ENCODE results near the gene PTPRN2.

Gene PTPRN2

DNA sequence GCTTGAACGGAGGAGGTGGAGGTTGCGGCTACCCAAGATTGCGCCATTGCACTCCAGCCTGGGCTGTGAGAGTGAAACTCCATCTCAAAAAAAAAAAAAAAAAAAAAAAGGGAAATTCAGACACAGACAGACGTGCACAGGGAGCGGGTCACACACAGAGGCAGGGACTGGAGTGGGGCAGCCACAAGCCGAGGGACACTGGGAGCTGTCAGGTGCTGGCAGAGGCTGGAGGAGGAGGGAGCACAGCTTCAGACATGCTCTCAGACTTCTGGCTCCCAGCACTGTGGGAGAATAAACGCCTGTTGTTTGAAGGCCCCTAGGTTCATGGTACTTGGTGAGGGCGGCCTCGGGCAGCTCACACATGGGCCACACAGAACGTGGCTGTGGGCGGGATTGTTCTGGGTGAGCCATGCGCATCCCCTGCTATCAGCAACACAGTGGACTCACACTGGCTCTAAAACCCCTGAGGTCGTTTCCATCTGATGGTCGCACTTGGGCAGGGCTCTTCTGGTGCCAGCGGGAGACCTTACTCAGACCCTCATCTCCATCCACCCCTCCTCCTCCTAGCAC is 874.9 kb downstream of the PTPRN2 start:
- in situ Hi-C loops (cut with MboI; ENCODE audit: low pct_unique_long_range_greater_than_20kb, low sequenced_read_pairs, unreplicated experiment) = no loop called here
- TF ChIP-seq, protein P1, sequence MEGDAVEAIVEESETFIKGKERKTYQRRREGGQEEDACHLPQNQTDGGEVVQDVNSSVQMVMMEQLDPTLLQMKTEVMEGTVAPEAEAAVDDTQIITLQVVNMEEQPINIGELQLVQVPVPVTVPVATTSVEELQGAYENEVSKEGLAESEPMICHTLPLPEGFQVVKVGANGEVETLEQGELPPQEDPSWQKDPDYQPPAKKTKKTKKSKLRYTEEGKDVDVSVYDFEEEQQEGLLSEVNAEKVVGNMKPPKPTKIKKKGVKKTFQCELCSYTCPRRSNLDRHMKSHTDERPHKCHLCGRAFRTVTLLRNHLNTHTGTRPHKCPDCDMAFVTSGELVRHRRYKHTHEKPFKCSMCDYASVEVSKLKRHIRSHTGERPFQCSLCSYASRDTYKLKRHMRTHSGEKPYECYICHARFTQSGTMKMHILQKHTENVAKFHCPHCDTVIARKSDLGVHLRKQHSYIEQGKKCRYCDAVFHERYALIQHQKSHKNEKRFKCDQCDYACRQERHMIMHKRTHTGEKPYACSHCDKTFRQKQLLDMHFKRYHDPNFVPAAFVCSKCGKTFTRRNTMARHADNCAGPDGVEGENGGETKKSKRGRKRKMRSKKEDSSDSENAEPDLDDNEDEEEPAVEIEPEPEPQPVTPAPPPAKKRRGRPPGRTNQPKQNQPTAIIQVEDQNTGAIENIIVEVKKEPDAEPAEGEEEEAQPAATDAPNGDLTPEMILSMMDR (IDR thresholded peaks at IDR 0.05; ENCODE audit: extremely low read depth, insufficient read depth, missing control alignments) = no peak
- peak; percentile 21 for DNase-seq (ENCODE audit: low spot score)

DNA sequence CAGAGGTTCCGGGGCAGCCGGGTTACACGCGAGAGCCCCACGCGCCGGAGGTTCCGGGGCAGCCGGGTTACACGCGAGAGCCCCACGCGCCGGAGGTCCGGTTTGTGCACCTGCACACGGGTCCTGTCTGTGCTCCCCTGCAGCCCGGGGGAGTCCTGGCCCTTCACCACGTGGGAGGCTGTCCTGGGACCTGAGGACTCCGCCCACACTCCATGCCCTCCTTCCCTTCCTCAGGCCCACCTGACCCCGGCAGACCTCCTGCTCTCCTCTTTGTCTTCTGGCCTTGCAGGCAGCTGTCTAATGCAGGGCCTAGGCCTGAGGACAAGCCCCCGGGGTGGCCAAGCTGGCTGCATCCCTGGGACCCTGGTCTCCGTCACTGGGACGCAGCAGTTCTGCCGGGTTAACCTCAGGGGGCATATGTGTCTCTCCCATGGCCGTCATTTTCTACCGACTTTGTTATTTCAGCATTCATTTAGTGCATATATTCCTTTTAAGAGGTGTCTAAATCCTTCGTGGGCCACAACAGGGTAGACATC is 876.2 kb downstream of the PTPRN2 start:
- no peak for DNase-seq (ENCODE audit: low spot score)
- in situ Hi-C loops (cut with MboI; ENCODE audit: low pct_unique_long_range_greater_than_20kb, low sequenced_read_pairs, unreplicated experiment) = no loop called here
- TF ChIP-seq, protein P1 (IDR thresholded peaks at IDR 0.05; ENCODE audit: extremely low read depth, insufficient read depth, missing control alignments) = no peak

DNA sequence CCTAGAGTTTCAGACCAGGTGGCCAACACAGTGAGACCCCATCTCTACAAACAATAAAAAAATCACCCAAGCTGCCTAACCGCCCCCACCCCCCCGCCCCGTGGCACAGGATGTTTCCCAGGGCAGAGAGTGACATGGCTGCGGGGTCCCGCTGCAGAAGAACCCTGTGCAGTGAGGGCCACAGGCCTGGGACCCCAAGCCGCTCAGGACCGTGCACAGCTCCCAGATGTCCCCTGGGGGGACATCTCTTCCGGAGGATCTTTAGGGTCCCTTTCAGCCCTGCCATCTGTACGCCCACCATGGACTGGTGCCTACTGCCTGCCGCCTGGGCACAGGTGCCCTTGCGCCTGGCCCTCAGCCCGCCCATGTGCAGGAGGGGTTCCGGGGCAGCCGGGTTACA is 877.2 kb downstream of the PTPRN2 start:
- in situ Hi-C loops (cut with MboI; ENCODE audit: low pct_unique_long_range_greater_than_20kb, low sequenced_read_pairs, unreplicated experiment) = no loop called here
- TF ChIP-seq, protein P1 (IDR thresholded peaks at IDR 0.05; ENCODE audit: extremely low read depth, insufficient read depth, missing control alignments) = no peak
- no peak for DNase-seq (ENCODE audit: low spot score)

DNA sequence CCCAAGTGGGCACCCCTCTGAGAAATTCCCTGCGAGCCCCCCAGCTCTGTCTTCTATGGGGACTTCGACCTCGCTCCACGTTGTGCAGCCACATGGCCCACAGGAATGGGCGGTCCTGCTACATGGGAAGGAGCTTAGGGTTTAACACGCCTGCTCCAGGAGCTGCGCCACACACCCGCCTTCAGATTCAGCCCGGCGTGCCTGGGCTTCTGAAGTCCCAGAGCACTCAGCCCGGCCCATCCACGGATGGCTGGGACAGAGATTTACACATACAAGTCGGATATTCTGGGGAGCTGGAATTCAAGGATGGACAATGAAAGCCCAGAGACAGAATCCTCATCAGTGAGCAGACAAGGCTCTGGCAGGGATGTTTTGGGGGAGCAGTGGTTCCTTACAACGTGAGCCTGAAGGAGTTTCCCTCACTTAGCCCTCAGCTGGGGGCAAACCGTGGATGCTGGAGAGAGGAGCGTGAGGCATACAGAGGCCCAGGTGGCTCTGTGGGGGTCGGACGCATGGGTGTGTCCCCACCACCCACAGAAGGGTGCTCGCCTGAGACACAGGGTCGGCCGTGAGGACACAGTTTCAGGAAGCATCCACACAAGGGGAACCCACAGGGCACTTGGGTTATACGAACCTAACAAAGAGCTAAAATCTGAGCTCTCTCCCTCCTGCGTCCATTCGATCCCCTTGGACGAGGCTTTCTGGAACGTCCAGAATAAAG is 877.9 kb downstream of the PTPRN2 start:
- DNase-seq (ENCODE audit: low spot score) = no peak
- TF ChIP-seq, protein P1 (IDR thresholded peaks at IDR 0.05; ENCODE audit: extremely low read depth, insufficient read depth, missing control alignments) = no peak
- in situ Hi-C loops (cut with MboI; ENCODE audit: low pct_unique_long_range_greater_than_20kb, low sequenced_read_pairs, unreplicated experiment) = no loop called here

DNA sequence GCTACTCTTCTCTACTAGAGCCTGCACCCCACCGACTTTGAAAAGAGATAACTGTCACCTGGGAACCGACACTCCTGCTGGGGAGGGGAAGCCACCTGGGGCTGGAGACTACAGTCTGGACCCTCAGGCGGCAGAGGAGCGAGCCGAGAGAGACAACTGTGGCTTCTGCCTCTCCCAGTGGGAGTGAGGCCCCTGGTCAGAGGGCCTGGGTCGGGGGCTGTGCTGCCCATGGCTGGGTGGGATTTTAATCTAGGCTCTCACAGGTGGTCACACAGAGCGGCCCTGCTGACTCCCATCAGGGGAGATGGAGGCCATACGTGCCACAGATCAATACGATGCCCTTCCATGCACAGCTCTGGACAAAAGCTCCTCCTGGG is 878.7 kb downstream of the PTPRN2 start:
- in situ Hi-C loops (cut with MboI; ENCODE audit: low pct_unique_long_range_greater_than_20kb, low sequenced_read_pairs, unreplicated experiment) = no loop called here
- no peak for DNase-seq (ENCODE audit: low spot score)
- TF ChIP-seq, protein P1 (IDR thresholded peaks at IDR 0.05; ENCODE audit: extremely low read depth, insufficient read depth, missing control alignments) = no peak

DNA sequence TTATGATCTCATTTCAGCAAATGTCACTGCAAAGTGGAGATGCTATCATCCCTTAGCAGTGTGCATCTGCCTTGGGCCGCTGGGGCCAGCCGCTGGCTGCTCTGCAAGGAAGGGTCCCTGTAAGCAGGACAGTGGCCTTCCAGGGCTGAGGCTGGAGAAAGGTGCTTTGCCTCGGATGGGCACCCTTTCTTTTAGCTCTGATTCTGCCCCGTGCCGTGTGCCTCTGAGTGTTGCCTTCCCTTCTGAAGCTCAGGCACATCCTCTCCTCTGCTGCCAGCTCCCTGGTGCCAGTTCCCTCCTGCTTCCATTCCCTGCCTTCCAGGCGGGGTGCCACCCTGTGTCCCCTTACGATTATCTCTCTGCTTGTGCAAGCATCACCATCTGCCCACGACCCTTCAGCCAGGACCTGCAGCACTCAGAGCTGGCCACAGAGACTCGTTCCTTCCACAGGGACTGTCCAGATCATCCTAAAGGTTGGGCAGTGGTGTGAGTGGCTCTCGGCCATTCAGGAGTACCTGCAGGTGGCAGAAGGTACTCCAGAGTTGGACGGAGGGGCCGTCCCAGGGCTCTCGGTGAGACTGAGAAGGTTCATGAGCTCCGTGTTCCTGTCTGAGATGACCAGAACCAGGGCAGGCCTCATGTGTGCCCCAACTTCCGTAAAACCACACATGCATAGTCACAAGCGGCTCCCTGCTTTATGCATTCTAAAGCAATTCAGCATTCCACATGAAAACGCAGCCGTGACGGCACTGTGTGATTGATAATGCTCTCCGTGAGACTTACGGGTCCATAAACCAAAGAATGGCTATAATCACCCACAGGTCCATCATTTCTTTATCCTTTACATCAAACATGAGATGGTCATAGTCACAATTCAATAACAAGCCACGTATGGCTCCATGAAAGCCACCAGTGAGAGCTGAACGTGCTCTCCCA is 879.4 kb downstream of the PTPRN2 start:
- in situ Hi-C loops (cut with MboI; ENCODE audit: low pct_unique_long_range_greater_than_20kb, low sequenced_read_pairs, unreplicated experiment) = no loop called here
- DNase-seq (ENCODE audit: low spot score) = no peak
- TF ChIP-seq, protein P1 (IDR thresholded peaks at IDR 0.05; ENCODE audit: extremely low read depth, insufficient read depth, missing control alignments) = no peak
